ENCODE measurements around the gene CADPS. TPM values are rescaled to one million over a fixed set of nuclear protein-coding genes. Genes with fewer than 3 reads are reported as not detected.

The CADPS gene
- total and polyA plus RNA-seq, 5 donors = 29.4 to 64.2 (median 39.3) TPM

GRCh38 chr3:62835554-62836236 is 39.5 kb downstream of the CADPS start:
- ATAC-seq (no peak), DNase-seq (no peak)
- H3K4me1 ChIP-seq (ENCODE audit: control insufficient read depth, insufficient read depth, low read length) = no peaks in the 10 kb centered on the region
- intact Hi-C loops (cut with DNase I) = no loop called here
- H3K4me3 ChIP-seq (ENCODE audit: low read length) = no peak overlapping the region
- H3K27ac ChIP-seq (ENCODE audit: low read length) = no peak overlapping the region
- H3K9me3 ChIP-seq (ENCODE audit: control insufficient read depth, low read length) = no peaks in the 10 kb centered on the region
- no peaks in the 10 kb centered on the region for H3K27me3 ChIP-seq (ENCODE audit: control insufficient read depth, insufficient read depth)
- 53% methylated on average over 3 of the region's 3 CpGs for WGBS

GRCh38 chr3:62833538-62833937 is 41.7 kb downstream of the CADPS start:
- DNase-seq = no peak
- Histone ChIP-seq H3K27me3 (ENCODE audit: control insufficient read depth, insufficient read depth) (no peaks in the 10 kb centered on the region), H3K4me3 (ENCODE audit: low read length) (no peak overlapping the region), H3K4me1 (ENCODE audit: control insufficient read depth, insufficient read depth, low read length) (no peaks in the 10 kb centered on the region), H3K27ac (ENCODE audit: low read length) (no peak overlapping the region), H3K9me3 (ENCODE audit: control insufficient read depth, low read length) (no peaks in the 10 kb centered on the region)
- intact Hi-C loops (cut with DNase I) = no loop called here
- no peak for ATAC-seq

GRCh38 chr3:62832553-62832952 is 42.7 kb downstream of the CADPS start:
- WGBS = 71% methylated on average over 7 of the region's 7 CpGs
- intact Hi-C loops (cut with DNase I) = no loop called here
- no peak for ATAC-seq

GRCh38 chr3:62830727-62831322 is 44.4 kb downstream of the CADPS start:
- no peaks in the 10 kb centered on the region for H3K4me1 ChIP-seq (ENCODE audit: control insufficient read depth, insufficient read depth, low read length)

More at GRCh38 chr3:62832553-62832952, 42.7 kb downstream of the CADPS start:
- no peak overlapping the region for H3K4me3 ChIP-seq (ENCODE audit: low read length)
- H3K27me3 ChIP-seq (ENCODE audit: control insufficient read depth, insufficient read depth) = no peaks in the 10 kb centered on the region
- no peak for DNase-seq
- no peaks in the 10 kb centered on the region for H3K9me3 ChIP-seq (ENCODE audit: control insufficient read depth, low read length)
- H3K27ac ChIP-seq (ENCODE audit: low read length) = no peak overlapping the region
- no peaks in the 10 kb centered on the region for H3K4me1 ChIP-seq (ENCODE audit: control insufficient read depth, insufficient read depth, low read length)

GRCh38 chr3:62827550-62827949 is 47.7 kb downstream of the CADPS start:
- no peak overlapping the region for H3K27ac ChIP-seq (ENCODE audit: low read length)
- DNase-seq (no peak), ATAC-seq (no peak)
- H3K9me3 ChIP-seq (ENCODE audit: control insufficient read depth, low read length) = no peaks in the 10 kb centered on the region
- intact Hi-C loops (cut with DNase I) = no loop called here
- H3K27me3 ChIP-seq (ENCODE audit: control insufficient read depth, insufficient read depth) = no peaks in the 10 kb centered on the region
- H3K4me3 ChIP-seq (ENCODE audit: low read length) = no peak overlapping the region
- no peaks in the 10 kb centered on the region for H3K4me1 ChIP-seq (ENCODE audit: control insufficient read depth, insufficient read depth, low read length)

More at GRCh38 chr3:62830727-62831322, 44.4 kb downstream of the CADPS start:
- no peak for ATAC-seq
- Histone ChIP-seq H3K4me3 (ENCODE audit: low read length) (no peak overlapping the region), H3K27me3 (ENCODE audit: control insufficient read depth, insufficient read depth) (no peaks in the 10 kb centered on the region), H3K27ac (ENCODE audit: low read length) (no peak overlapping the region), H3K9me3 (ENCODE audit: control insufficient read depth, low read length) (no peaks in the 10 kb centered on the region)
- no peak for DNase-seq
- intact Hi-C loops (cut with DNase I) = no loop called here
- 19% methylated on average over 2 of the region's 2 CpGs for WGBS

GRCh38 chr3:62824965-62825592 is 50.1 kb downstream of the CADPS start:
- H3K27me3 ChIP-seq (ENCODE audit: control insufficient read depth, insufficient read depth) = no peaks in the 10 kb centered on the region
- peaks cover 1% of the 10 kb centered on the region for H3K4me1 ChIP-seq (ENCODE audit: control insufficient read depth, insufficient read depth, low read length)
- no peaks in the 10 kb centered on the region for H3K9me3 ChIP-seq (ENCODE audit: control insufficient read depth, low read length)
- intact Hi-C loops (cut with DNase I) = no loop called here
- no peak for ATAC-seq
- DNase-seq = no peak
- 79% methylated on average over 6 of the region's 6 CpGs for WGBS
- no peak overlapping the region for H3K27ac ChIP-seq (ENCODE audit: low read length)
- no peak overlapping the region for H3K4me3 ChIP-seq (ENCODE audit: low read length)

GRCh38 chr3:62823461-62824050 is 51.7 kb downstream of the CADPS start:
- Histone ChIP-seq H3K4me1 (ENCODE audit: control insufficient read depth, insufficient read depth, low read length) (peaks cover 1% of the 10 kb centered on the region), H3K27me3 (ENCODE audit: control insufficient read depth, insufficient read depth) (no peaks in the 10 kb centered on the region), H3K4me3 (ENCODE audit: low read length) (no peak overlapping the region), H3K27ac (ENCODE audit: low read length) (no peak overlapping the region), H3K9me3 (ENCODE audit: control insufficient read depth, low read length) (no peaks in the 10 kb centered on the region)
- DNase-seq (no peak), ATAC-seq (no peak)
- WGBS = 60% methylated on average over 6 of the region's 6 CpGs
- intact Hi-C loops (cut with DNase I) = no loop called here

GRCh38 chr3:62822905-62823304 is 52.3 kb downstream of the CADPS start:
- peaks cover 1% of the 10 kb centered on the region for H3K4me1 ChIP-seq (ENCODE audit: control insufficient read depth, insufficient read depth, low read length)
- WGBS = 86% methylated on average over 1 of the region's 1 CpG
- DNase-seq (no peak), ATAC-seq (no peak)
- intact Hi-C loops (cut with DNase I) = no loop called here
- H3K27ac ChIP-seq (ENCODE audit: low read length) = no peak overlapping the region
- H3K4me3 ChIP-seq (ENCODE audit: low read length) = no peak overlapping the region
- H3K27me3 ChIP-seq (ENCODE audit: control insufficient read depth, insufficient read depth) = no peaks in the 10 kb centered on the region
- no peaks in the 10 kb centered on the region for H3K9me3 ChIP-seq (ENCODE audit: control insufficient read depth, low read length)

- intact Hi-C loops (cut with DNase I) = no loop called here
- no peaks in the 10 kb centered on the region for H3K9me3 ChIP-seq (ENCODE audit: control insufficient read depth, low read length)
- no peaks in the 10 kb centered on the region for H3K27me3 ChIP-seq (ENCODE audit: control insufficient read depth, insufficient read depth)
- H3K4me3 ChIP-seq (ENCODE audit: low read length) = no peak overlapping the region
- ATAC-seq = no peak
- H3K4me1 ChIP-seq (ENCODE audit: control insufficient read depth, insufficient read depth, low read length) = peaks cover 1% of the 10 kb centered on the region
- no peak for DNase-seq
- H3K27ac ChIP-seq (ENCODE audit: low read length) = no peak overlapping the region
- 73% methylated on average over 5 of the region's 5 CpGs for WGBS
These were observed 56.9 kb downstream of the CADPS start for GRCh38 chr3:62818347-62818746.

GRCh38 chr3:62817678-62818077 is 57.5 kb downstream of the CADPS start:
- Histone ChIP-seq H3K27ac (ENCODE audit: low read length) (no peak overlapping the region), H3K27me3 (ENCODE audit: control insufficient read depth, insufficient read depth) (no peaks in the 10 kb centered on the region), H3K9me3 (ENCODE audit: control insufficient read depth, low read length) (no peaks in the 10 kb centered on the region), H3K4me1 (ENCODE audit: control insufficient read depth, insufficient read depth, low read length) (peaks cover 1% of the 10 kb centered on the region), H3K4me3 (ENCODE audit: low read length) (no peak overlapping the region)
- ATAC-seq = no peak
- DNase-seq = no peak
- intact Hi-C loops (cut with DNase I) = no loop called here
- 86% methylated on average over 2 of the region's 2 CpGs for WGBS

- ATAC-seq = no peak
- intact Hi-C loops (cut with DNase I) = no loop called here
- no peak overlapping the region for H3K27ac ChIP-seq (ENCODE audit: low read length)
These were observed 59.2 kb downstream of the CADPS start for GRCh38 chr3:62815981-62816380.

More at GRCh38 chr3:62815981-62816380, 59.2 kb downstream of the CADPS start:
- Histone ChIP-seq H3K27me3 (ENCODE audit: control insufficient read depth, insufficient read depth) (no peaks in the 10 kb centered on the region), H3K4me1 (ENCODE audit: control insufficient read depth, insufficient read depth, low read length) (peaks cover 1% of the 10 kb centered on the region), H3K9me3 (ENCODE audit: control insufficient read depth, low read length) (no peaks in the 10 kb centered on the region), H3K4me3 (ENCODE audit: low read length) (no peak overlapping the region)
- no peak for DNase-seq
